Liver (tissue), 3 donors: ENCODE data around the gene CLPX.
A peak's percentile ranks its signal among the peaks of the same experiment; 100 is the strongest.

ENCODE experiments used
- TAF1 ChIP-seq: conservative IDR thresholded peaks from 2 replicates; pipeline ENCODE4 v1.6.1; 2016; ENCODE audit warnings: antibody characterized with exemption, mild to moderate bottlenecking
- YY1 ChIP-seq: IDR thresholded peaks from 2 replicates; pipeline ENCODE4 v1.6.1; 2016; ENCODE audit warnings: antibody characterized with exemption, mild to moderate bottlenecking
- TF ChIP-seq, protein P1 (sequence below): fragments of 150-350 bp; IDR thresholded peaks from 2 replicates; pipeline ENCODE4 v1.5.1; 2017; ENCODE audit warnings: improper control_type of control experiment, low read depth, low read length; ENCODE audit not compliant: missing input control
- donor health status: healthy.
- donor health status: healthy.

DNA sequence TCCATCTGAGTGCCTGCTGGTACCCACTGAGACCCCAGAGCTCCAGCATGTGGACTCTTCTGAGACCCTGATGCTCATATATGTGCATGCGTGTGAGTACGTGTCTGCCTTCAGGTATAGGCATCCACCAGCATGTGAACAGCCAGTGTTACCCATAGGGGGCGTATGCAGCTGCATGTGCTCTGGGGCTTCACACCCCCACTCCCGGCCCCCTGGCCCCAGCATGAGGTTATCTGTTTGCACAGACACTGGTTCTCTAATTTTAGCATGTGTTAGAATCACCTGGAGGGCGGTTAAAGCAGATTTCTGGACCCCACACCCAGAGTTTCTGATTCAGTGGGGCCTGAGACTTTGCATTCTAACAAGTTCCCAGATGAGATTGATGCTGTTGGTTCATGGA lies 27.0 kb upstream of the CLPX start:
- TF ChIP-seq, protein P1, sequence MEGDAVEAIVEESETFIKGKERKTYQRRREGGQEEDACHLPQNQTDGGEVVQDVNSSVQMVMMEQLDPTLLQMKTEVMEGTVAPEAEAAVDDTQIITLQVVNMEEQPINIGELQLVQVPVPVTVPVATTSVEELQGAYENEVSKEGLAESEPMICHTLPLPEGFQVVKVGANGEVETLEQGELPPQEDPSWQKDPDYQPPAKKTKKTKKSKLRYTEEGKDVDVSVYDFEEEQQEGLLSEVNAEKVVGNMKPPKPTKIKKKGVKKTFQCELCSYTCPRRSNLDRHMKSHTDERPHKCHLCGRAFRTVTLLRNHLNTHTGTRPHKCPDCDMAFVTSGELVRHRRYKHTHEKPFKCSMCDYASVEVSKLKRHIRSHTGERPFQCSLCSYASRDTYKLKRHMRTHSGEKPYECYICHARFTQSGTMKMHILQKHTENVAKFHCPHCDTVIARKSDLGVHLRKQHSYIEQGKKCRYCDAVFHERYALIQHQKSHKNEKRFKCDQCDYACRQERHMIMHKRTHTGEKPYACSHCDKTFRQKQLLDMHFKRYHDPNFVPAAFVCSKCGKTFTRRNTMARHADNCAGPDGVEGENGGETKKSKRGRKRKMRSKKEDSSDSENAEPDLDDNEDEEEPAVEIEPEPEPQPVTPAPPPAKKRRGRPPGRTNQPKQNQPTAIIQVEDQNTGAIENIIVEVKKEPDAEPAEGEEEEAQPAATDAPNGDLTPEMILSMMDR, result peak; percentile 16
- TF ChIP-seq YY1 (no peak), TAF1 (no peak)
